Hepatocyte (in vitro differentiated cells): ENCODE results near the gene PIP5K1C.

ENCODE experiments used
- EZH2 ChIP-seq: fragments of 200-600 bp; sonication (generic); IDR thresholded peaks from 2 replicates; pipeline ENCODE4 v1.6.1; 2016; ENCODE audit warnings: antibody characterized with exemption, mild to moderate bottlenecking, borderline replicate concordance
- EZH2phosphoT487 ChIP-seq: fragments of 200-600 bp; sonication (generic); IDR thresholded peaks from one replicate; pipeline ENCODE4 v1.6.1; 2018; ENCODE audit warnings: antibody characterized with exemption, mild to moderate bottlenecking, low read depth, moderate library complexity; ENCODE audit not compliant: unreplicated experiment, severe bottlenecking
- TF ChIP-seq, protein P1 (sequence below): fragments of 200-600 bp; sonication (generic); IDR thresholded peaks from 2 replicates; pipeline ENCODE4 v1.5.1; 2016; ENCODE audit warnings: antibody characterized with exemption, mild to moderate bottlenecking; ENCODE audit not compliant: poor library complexity

DNA sequence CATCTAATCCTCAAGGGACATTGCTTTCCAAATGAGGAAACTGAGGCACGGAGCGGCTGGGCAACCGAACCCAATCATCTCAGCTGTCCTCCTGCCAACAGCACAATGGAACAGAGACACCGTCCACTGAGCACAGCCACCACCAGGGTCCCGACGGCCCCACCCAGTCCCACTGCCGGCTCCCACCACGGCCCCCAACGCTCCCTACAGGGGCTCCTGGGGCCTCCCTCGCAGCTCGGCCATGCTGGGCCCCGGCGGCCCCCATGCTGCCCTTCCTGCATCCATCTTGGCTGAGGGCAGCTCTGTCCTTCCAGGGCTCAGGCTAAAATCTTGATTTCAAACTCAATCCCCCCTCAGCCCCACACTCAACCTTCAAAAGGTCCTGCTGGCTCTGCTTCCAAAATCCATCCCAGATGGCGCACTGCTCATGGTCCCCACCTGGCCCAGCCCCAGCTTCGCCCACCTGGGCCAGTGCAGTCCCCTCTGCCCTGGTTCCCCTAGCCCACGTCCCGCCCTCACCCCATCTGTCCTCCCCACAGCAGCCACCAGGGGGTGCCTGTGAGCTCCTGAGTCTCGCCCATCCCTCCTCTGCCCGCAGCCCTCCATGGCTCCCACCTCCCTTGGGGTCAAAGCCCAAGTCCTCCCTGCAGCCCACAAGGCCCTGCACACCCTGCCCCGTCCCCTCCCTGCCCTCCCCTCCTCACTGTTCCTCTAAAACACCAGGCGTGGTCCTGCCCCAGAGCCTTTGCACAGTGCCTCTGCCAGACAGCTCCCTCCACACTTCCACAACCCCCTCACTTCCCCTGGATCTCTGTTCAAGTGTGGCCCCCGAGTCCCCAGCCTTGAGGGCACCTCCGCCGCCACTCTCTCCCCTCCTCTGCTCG is 7.9 kb downstream of the PIP5K1C start:
- TF ChIP-seq, protein P1, sequence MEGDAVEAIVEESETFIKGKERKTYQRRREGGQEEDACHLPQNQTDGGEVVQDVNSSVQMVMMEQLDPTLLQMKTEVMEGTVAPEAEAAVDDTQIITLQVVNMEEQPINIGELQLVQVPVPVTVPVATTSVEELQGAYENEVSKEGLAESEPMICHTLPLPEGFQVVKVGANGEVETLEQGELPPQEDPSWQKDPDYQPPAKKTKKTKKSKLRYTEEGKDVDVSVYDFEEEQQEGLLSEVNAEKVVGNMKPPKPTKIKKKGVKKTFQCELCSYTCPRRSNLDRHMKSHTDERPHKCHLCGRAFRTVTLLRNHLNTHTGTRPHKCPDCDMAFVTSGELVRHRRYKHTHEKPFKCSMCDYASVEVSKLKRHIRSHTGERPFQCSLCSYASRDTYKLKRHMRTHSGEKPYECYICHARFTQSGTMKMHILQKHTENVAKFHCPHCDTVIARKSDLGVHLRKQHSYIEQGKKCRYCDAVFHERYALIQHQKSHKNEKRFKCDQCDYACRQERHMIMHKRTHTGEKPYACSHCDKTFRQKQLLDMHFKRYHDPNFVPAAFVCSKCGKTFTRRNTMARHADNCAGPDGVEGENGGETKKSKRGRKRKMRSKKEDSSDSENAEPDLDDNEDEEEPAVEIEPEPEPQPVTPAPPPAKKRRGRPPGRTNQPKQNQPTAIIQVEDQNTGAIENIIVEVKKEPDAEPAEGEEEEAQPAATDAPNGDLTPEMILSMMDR: peak; percentile 39
- TF ChIP-seq EZH2 (no peak), EZH2phosphoT487 (no peak)
